H1 (cell line): ENCODE measurements around the gene C20orf96. TPM values are rescaled to one million over a fixed set of nuclear protein-coding genes. Genes with fewer than 3 reads are reported as not detected.

Source experiments
- CTCF ChIA-PET: fragments of 300-600 bp; sonication (Branson Sonifier 250); formaldehyde crosslinking; loops from one replicate; lab custom pipeline; 2021; ENCODE audit not compliant: partially characterized antibody; lab: Charles Lee
- POLR2A ChIA-PET: fragments of 300-600 bp; sonication (Branson Sonifier 250); formaldehyde crosslinking; loops from one replicate; lab custom pipeline; 2021; ENCODE audit warnings: inconsistent platforms; ENCODE audit not compliant: partially characterized antibody; lab: Charles Lee
- DNase-seq, 2 experiments: peaks; one replicate each; pipeline versions ENCODE4 v3.0.0 to v3.0.0-alpha.2; 2010 to 2022; ENCODE audit warnings: low spot score in 2 of 2, low read depth in 1 of 2, mixed read lengths in 1 of 2
- FAIRE-seq: peaks from 2 replicates; lab custom pipeline; 2011; peaks lifted over from hg19 to GRCh38; lab: Jason Lieb, UNC
- H2AFZ ChIP-seq: 2 replicates; pipeline ENCODE4 v1.8.1; 2012; ENCODE audit warnings: low read length, inconsistent platforms
- H2AK5ac ChIP-seq: 2 replicates; pipeline ENCODE4 v1.6.1; 2013; ENCODE audit warnings: low read depth, low read length
- H2BK120ac ChIP-seq: replicated peaks from 2 replicates; pipeline ENCODE3; 2013; ENCODE audit warnings: low read depth, low read length, inconsistent platforms
- H2BK12ac ChIP-seq: 2 replicates; pipeline ENCODE4 v1.6.1; 2013; ENCODE audit warnings: low read depth, low read length
- H2BK15ac ChIP-seq: 2 replicates; pipeline ENCODE4 v1.6.1; 2013; ENCODE audit warnings: low read length
- H2BK20ac ChIP-seq: 2 replicates; pipeline ENCODE4 v1.6.1; 2013; ENCODE audit warnings: low read length
- H2BK5ac ChIP-seq: 2 replicates; pipeline ENCODE4 v1.6.1; 2013; ENCODE audit warnings: low read depth, low read length
- H3K14ac ChIP-seq: 2 replicates; pipeline ENCODE4 v1.6.1; 2013; ENCODE audit warnings: inconsistent platforms; ENCODE audit not compliant: insufficient read length
- H3K18ac ChIP-seq: 2 replicates; pipeline ENCODE4 v1.6.1; 2013; ENCODE audit warnings: low read length; ENCODE audit errors: extremely low read depth
- H3K23ac ChIP-seq: 2 replicates; pipeline ENCODE4 v1.6.1; 2013; ENCODE audit warnings: inconsistent platforms; ENCODE audit not compliant: insufficient read length
- H3K23me2 ChIP-seq: 2 replicates; pipeline ENCODE4 v1.6.1; 2013; ENCODE audit warnings: low read depth, low read length
- H3K27ac ChIP-seq: 2 replicates; pipeline ENCODE4 v1.6.1; 2011; ENCODE audit warnings: low read depth, low read length, inconsistent platforms
- H3K27me3 ChIP-seq, 4 experiments: replicated peaks in 1 of 4; 1 replicate in 1 of 4; 2 replicates in 3 of 4; pipeline versions ENCODE4 v1.6.1 to v1.8.1; 2011 to 2013; ENCODE audit warnings: low read length in 3 of 4, mild to moderate bottlenecking in 3 of 4, inconsistent platforms in 2 of 4, mixed read lengths in 2 of 4, moderate library complexity in 1 of 4; ENCODE audit not compliant: control insufficient read depth in 3 of 4, insufficient read depth in 3 of 4; ENCODE audit errors: extremely low read depth in 1 of 4
- H3K36me3 ChIP-seq, 4 experiments: 2 replicates each; pipeline versions ENCODE4 v1.6.1 to v1.8.1; 2011 to 2013; ENCODE audit warnings: mild to moderate bottlenecking in 4 of 4, low read length in 3 of 4, moderate library complexity in 2 of 4, control low read depth in 1 of 4, inconsistent platforms in 1 of 4; ENCODE audit not compliant: insufficient read depth in 4 of 4, control insufficient read depth in 2 of 4
- H3K4ac ChIP-seq: replicated peaks from 2 replicates; pipeline ENCODE3; 2013; ENCODE audit warnings: low read length, low read depth, mixed read lengths, inconsistent platforms; ENCODE audit not compliant: insufficient read length
- H3K4me1 ChIP-seq, 4 experiments: replicated peaks in 1 of 4; 1 replicate in 1 of 4; 2 replicates in 3 of 4; pipeline versions ENCODE4 v1.6.1 to v1.8.1; 2011 to 2013; ENCODE audit warnings: low read length in 3 of 4, inconsistent platforms in 2 of 4, mixed read lengths in 1 of 4; ENCODE audit not compliant: insufficient read depth in 4 of 4, control insufficient read depth in 3 of 4
- H3K4me2 ChIP-seq, 2 experiments: 2 replicates each; pipeline versions ENCODE4 v1.6.1 to v1.8.1; 2011 to 2013; ENCODE audit warnings: low read depth in 2 of 2, low read length in 2 of 2, control low read depth in 1 of 2, inconsistent platforms in 1 of 2, mild to moderate bottlenecking in 1 of 2; ENCODE audit not compliant: insufficient read depth in 1 of 2
- H3K4me3 ChIP-seq, 4 experiments: fragments of 200-600, 300-600 bp in 1 of 4; sonication (generic), shearing (Covaris generic), sonication (Bioruptor Twin) in 1 of 4; 2 replicates each; pipeline versions ENCODE4 v1.5.1 to v1.8.1; 2011 to 2016; ENCODE audit warnings: low read length in 4 of 4, low read depth in 3 of 4, control low read depth in 2 of 4, inconsistent platforms in 2 of 4, mild to moderate bottlenecking in 2 of 4, mixed read lengths in 1 of 4, moderate library complexity in 1 of 4; ENCODE audit not compliant: insufficient read depth in 2 of 4; ENCODE audit errors: extremely low read depth in 1 of 4
- H3K56ac ChIP-seq: replicated peaks from 2 replicates; pipeline ENCODE3; 2013; ENCODE audit warnings: low read depth, mild to moderate bottlenecking, mixed read lengths, low read length, inconsistent platforms; ENCODE audit not compliant: insufficient read length
- H3K79me1 ChIP-seq: 2 replicates; pipeline ENCODE4 v1.6.1; 2013; ENCODE audit warnings: low read depth, low read length, control low read depth
- H3K79me2 ChIP-seq, 2 experiments: 2 replicates each; pipeline versions ENCODE4 v1.6.1 to v1.8.1; 2012 to 2013; ENCODE audit warnings: low read length in 2 of 2, mild to moderate bottlenecking in 2 of 2, inconsistent platforms in 1 of 2; ENCODE audit not compliant: insufficient read depth in 2 of 2, control insufficient read depth in 1 of 2
- H3K9ac ChIP-seq, 4 experiments: replicated peaks in 1 of 4; 1 replicate in 1 of 4; 2 replicates in 3 of 4; pipeline versions ENCODE4 v1.6.1 to v1.8.1; 2011 to 2013; ENCODE audit warnings: low read depth in 3 of 4, low read length in 3 of 4, control low read depth in 2 of 4, mild to moderate bottlenecking in 2 of 4, moderate library complexity in 2 of 4, inconsistent platforms in 1 of 4; ENCODE audit errors: extremely low read depth in 1 of 4
- H3K9me3 ChIP-seq, 2 experiments: 2 replicates each; pipeline versions ENCODE4 v1.6.1 to v1.8.1; 2012 to 2013; ENCODE audit warnings: mild to moderate bottlenecking in 2 of 2, moderate library complexity in 2 of 2, control low read depth in 1 of 2, inconsistent platforms in 1 of 2, low read depth in 1 of 2, low read length in 1 of 2, mixed read lengths in 1 of 2; ENCODE audit not compliant: insufficient read depth in 2 of 2
- H4K20me1 ChIP-seq, 2 experiments: replicated peaks in 1 of 2; 2 replicates each; pipeline versions ENCODE3 to v1.8.1; 2011 to 2013; ENCODE audit warnings: inconsistent platforms in 2 of 2, low read length in 2 of 2, mild to moderate bottlenecking in 1 of 2; ENCODE audit not compliant: insufficient read depth in 2 of 2, control insufficient read depth in 1 of 2
- H4K5ac ChIP-seq: 2 replicates; pipeline ENCODE4 v1.6.1; 2013; ENCODE audit warnings: low read length, low read depth, mixed read lengths, inconsistent platforms; ENCODE audit not compliant: insufficient read length
- H4K8ac ChIP-seq: 2 replicates; pipeline ENCODE4 v1.8.0; 2013; ENCODE audit warnings: mild to moderate bottlenecking, moderate library complexity, low read length, inconsistent platforms; ENCODE audit not compliant: insufficient read depth; ENCODE audit errors: extremely low read depth
- H4K91ac ChIP-seq: replicated peaks from 2 replicates; pipeline ENCODE3; 2013; ENCODE audit warnings: low read length, mixed read lengths, inconsistent platforms; ENCODE audit not compliant: insufficient read length
- CREB1 ChIP-seq: IDR thresholded peaks from 2 replicates; pipeline ENCODE4 v1.6.1; 2012; ENCODE audit warnings: inconsistent platforms
- EP300 ChIP-seq, 2 experiments: IDR thresholded peaks; 1 replicate in 1 of 2; 2 replicates in 1 of 2; pipeline ENCODE4 v1.6.1; 2011 to 2012; ENCODE audit warnings: low read depth in 2 of 2, low read length in 2 of 2, mild to moderate bottlenecking in 2 of 2, borderline replicate concordance in 1 of 2, inconsistent platforms in 1 of 2, moderate library complexity in 1 of 2
- GABPA ChIP-seq: IDR thresholded peaks from 2 replicates; pipeline ENCODE4 v1.6.1; 2011; ENCODE audit warnings: mild to moderate bottlenecking, low read length, moderate library complexity, borderline replicate concordance; ENCODE audit not compliant: insufficient read depth
- KDM4A ChIP-seq: IDR thresholded peaks from one replicate; pipeline ENCODE4 v1.7.1; 2012; ENCODE audit warnings: low read depth, mild to moderate bottlenecking, moderate library complexity, low read length, inconsistent platforms; ENCODE audit not compliant: severe bottlenecking
- POU5F1 ChIP-seq: IDR thresholded peaks from 2 replicates; pipeline ENCODE4 v1.6.1; 2011; ENCODE audit warnings: low read depth, mild to moderate bottlenecking, low read length, moderate library complexity
- RNF2 ChIP-seq: fragments of 200-900, 300-1000 bp; sonication (generic); IDR thresholded peaks from 2 replicates; pipeline ENCODE4 v1.7.1; 2016; ENCODE audit warnings: borderline replicate concordance, low read depth, mild to moderate bottlenecking, antibody characterized with exemption, low read length; ENCODE audit not compliant: poor library complexity, severe bottlenecking; ENCODE audit errors: missing control alignments
- SIX5 ChIP-seq: IDR thresholded peaks from 2 replicates; pipeline ENCODE4 v1.6.1; 2011; ENCODE audit warnings: mild to moderate bottlenecking, low read depth, low read length
- SP1 ChIP-seq: IDR thresholded peaks from 2 replicates; pipeline ENCODE4 v1.6.1; 2011; ENCODE audit warnings: low read depth, low read length
- YY1 ChIP-seq: IDR thresholded peaks from 2 replicates; pipeline ENCODE4 v1.6.1; 2011; ENCODE audit warnings: low read depth, mild to moderate bottlenecking, low read length
- WGBS, 2 experiments: shearing (Covaris generic) in 1 of 2; methylation state at CpG; one replicate each; pipeline versions ENCODE4 v1.1.6 to v1.1.7; 2013 to 2015; ENCODE audit warnings: low lambda C conversion rate in 2 of 2, mixed read lengths in 2 of 2, inconsistent platforms in 1 of 2, low coverage in 1 of 2, missing lambda C conversion rate in 1 of 2; ENCODE audit not compliant: insufficient replicate concordance in 2 of 2, insufficient coverage in 1 of 2, insufficient read length in 1 of 2; ENCODE audit errors: extremely low coverage in 1 of 2, missing lambda C conversion rate in 1 of 2; 5-methylcytosine and 5-hydroxymethylcytosine counted together
- polyA plus RNA-seq, 7 experiments: library from polyadenylated mRNA; depleted of rRNA in 3 of 7; stranded (reverse) in 5 of 7; unstranded in 2 of 7; fragments of >200 nt in 5 of 7; fragments of 200-250 nt in 2 of 7; gene quantifications; 1 replicate in 5 of 7; 2 replicates in 1 of 7; 4 replicates in 1 of 7; pipeline versions ENCODE4 v1.2.1 to v1.2.3, GENCODE V29; 2011 to 2013; ENCODE audit warnings: missing spikeins in 2 of 7, mixed read lengths in 2 of 7
- total RNA-seq: library from RNA; stranded (reverse); fragmentation: NEBNext Ultra II Directional; extraction: Animal tissue kit (Norgen Biotek cat#: 25700); gene quantifications from 2 replicates; pipeline ENCODE4 v1.2.1, GENCODE V29; 2021
- TF ChIP-seq, protein P1 (sequence below): IDR thresholded peaks from 2 replicates; pipeline ENCODE4 v1.6.1; 2012; ENCODE audit warnings: inconsistent platforms

The C20orf96 gene
- total and polyA plus RNA-seq, 2 of the 8 experiments (the other 6 are each of a cell fraction or from before 2014, with no cell fraction given): 19.2 to 21.0 TPM

DNA sequence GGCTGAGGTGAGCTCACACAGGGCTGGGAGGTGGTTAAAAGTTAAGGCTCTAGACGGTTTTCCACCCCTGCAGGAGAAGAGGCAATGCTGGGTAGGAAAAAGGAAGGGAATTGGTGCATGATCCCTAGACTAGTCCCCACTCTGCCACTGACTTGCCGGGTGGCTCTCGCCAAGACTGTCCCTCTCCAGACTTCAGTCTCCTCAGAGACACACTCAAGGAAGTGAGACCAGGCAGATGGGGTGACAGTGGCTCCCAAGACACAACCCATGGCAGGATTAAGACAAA lies 13.1 kb downstream of the C20orf96 start:
- Histone ChIP-seq H2AFZ (no peak overlapping the region), H3K56ac (no peak overlapping the region), H3K23me2 (no peaks in the 10 kb centered on the region; the same call in 1 of the 2 replicates), H3K14ac (no peak overlapping the region), H3K9me3 (no peaks in the 10 kb centered on the region), H4K91ac (no peak overlapping the region), H2BK15ac (no peak overlapping the region), H2BK5ac (no peak overlapping the region), H4K5ac (no peak overlapping the region), H3K27ac (no peak overlapping the region), H2BK12ac (no peak overlapping the region; the same call in 1 of the 2 replicates), H3K18ac (no peak overlapping the region), H3K79me1 (no peaks in the 10 kb centered on the region; the same call in 1 of the 2 replicates), H2AK5ac (0 out of 2 replicates have a peak overlapping the region, but pooled peaks have one; percentile 28), H3K23ac (no peak overlapping the region), H2BK20ac (no peak overlapping the region), H2BK120ac (no peak overlapping the region), H4K20me1 (peaks cover 2 to 8% of the 10 kb centered on the region in 2 experiments), H3K79me2 (no peaks in the 10 kb centered on the region), H4K8ac (no peak overlapping the region), H3K4me2 (0 out of 4 replicates have a peak overlapping the region, but pooled peaks of 1 of the 2 experiments have one; percentile 65), H3K4me1 (peaks cover 0 to 4% (median 4%) of the 10 kb centered on the region in 4 experiments; a peak in 4 of 7 replicates), H3K9ac (no peak overlapping the region), H3K36me3 (peaks cover 8 to 21% (median 13%) of the 10 kb centered on the region in 4 experiments; a peak in 7 of 8 replicates), H3K4ac (no peak overlapping the region), H3K4me3 (no peak overlapping the region), H3K27me3 (peaks cover 0 to 2% (median under 1%) of the 10 kb centered on the region in 4 experiments; a peak in 2 of 7 replicates)
- ChIA-PET POLR2A (interaction anchor here (1.8 to 6.1 kb wide), 5 partner anchors 9 to 53 kb away, joined by 5 to 61 read pairs (median 21); partner anchors contain the start of genes SOX12 and ZCCHC3), CTCF (interaction anchor here (1.1 to 6.7 kb wide), 11 partner anchors 10 to 124 kb away, joined by 3 to 63 read pairs (median 6); no protein-coding TSS in a partner anchor)
- DNase-seq (no peak), FAIRE-seq (no peak)
- no peak for TF ChIP-seq GABPA
- no peak for TF ChIP-seq SP1
- TF ChIP-seq KDM4A: no peak
- TF ChIP-seq, protein P1, sequence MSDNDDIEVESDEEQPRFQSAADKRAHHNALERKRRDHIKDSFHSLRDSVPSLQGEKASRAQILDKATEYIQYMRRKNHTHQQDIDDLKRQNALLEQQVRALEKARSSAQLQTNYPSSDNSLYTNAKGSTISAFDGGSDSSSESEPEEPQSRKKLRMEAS: no peak
- no peak for TF ChIP-seq CREB1
- no peak for TF ChIP-seq YY1
- TF ChIP-seq RNF2: no peak
- no peak for TF ChIP-seq POU5F1
- no peak for TF ChIP-seq EP300 (IDR thresholded peaks at IDR 0.05; ENCODE audit: borderline replicate concordance in 1 of 2, low read depth in 2 of 2, low read length in 2 of 2)
- no peak for TF ChIP-seq SIX5
- 84% methylated on average over 3 of the region's 3 CpGs; no CpG with 5 or more reads in 1 of the 2 experiments for WGBS, 2 experiments
